ENCODE results near the gene KLK11.

- no peak for TF ChIP-seq POLR2A (IDR thresholded peaks at IDR 0.05)
- no peak for TF ChIP-seq CTCF (IDR thresholded peaks at IDR 0.05)
Observed at GRCh38 chr19:51060973-51061372, 34.6 kb upstream of the KLK11 start.
